ENCODE data around the gene SPAG9. TPM values are rescaled to one million over a fixed set of nuclear protein-coding genes. Genes with fewer than 3 reads are reported as not detected.

Gene SPAG9
- total RNA-seq, 4 donors from 2014 or later, result 85.2 to 110 (median 94.3) TPM

GRCh38 chr17:51149163-51149562 is 28.5 kb upstream of the SPAG9 start:
- H3K27me3 ChIP-seq, result no peaks in the 10 kb centered on the region
- H3K4me3 ChIP-seq, result no peak overlapping the region
- H3K27ac ChIP-seq, result no peak overlapping the region
- TF ChIP-seq POLR2A (IDR thresholded peaks at IDR 0.05), result no peak
- no peak for TF ChIP-seq POLR2AphosphoS5 (IDR thresholded peaks at IDR 0.05)
- TF ChIP-seq, protein P1, sequence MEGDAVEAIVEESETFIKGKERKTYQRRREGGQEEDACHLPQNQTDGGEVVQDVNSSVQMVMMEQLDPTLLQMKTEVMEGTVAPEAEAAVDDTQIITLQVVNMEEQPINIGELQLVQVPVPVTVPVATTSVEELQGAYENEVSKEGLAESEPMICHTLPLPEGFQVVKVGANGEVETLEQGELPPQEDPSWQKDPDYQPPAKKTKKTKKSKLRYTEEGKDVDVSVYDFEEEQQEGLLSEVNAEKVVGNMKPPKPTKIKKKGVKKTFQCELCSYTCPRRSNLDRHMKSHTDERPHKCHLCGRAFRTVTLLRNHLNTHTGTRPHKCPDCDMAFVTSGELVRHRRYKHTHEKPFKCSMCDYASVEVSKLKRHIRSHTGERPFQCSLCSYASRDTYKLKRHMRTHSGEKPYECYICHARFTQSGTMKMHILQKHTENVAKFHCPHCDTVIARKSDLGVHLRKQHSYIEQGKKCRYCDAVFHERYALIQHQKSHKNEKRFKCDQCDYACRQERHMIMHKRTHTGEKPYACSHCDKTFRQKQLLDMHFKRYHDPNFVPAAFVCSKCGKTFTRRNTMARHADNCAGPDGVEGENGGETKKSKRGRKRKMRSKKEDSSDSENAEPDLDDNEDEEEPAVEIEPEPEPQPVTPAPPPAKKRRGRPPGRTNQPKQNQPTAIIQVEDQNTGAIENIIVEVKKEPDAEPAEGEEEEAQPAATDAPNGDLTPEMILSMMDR (IDR thresholded peaks at IDR 0.05), result no peak
- no peak for TF ChIP-seq EP300 (IDR thresholded peaks at IDR 0.05)
- H3K9me3 ChIP-seq, result no peaks in the 10 kb centered on the region
- H3K36me3 ChIP-seq, result no peaks in the 10 kb centered on the region
- ATAC-seq, result no peak
- peaks cover 0 to 14% (median 6%) of the 10 kb centered on the region in 3 donors for H3K4me1 ChIP-seq
- WGBS, 2 donors (ENCODE audit: low coverage in 1 of 2), result 62 to 100% methylated on average over 1 to 2 of the region's 2 CpGs

GRCh38 chr17:51147650-51148049 is 27.0 kb upstream of the SPAG9 start:
- Histone ChIP-seq H3K4me1 (peaks cover 0 to 4% (median 4%) of the 10 kb centered on the region in 3 donors), H3K27me3 (no peaks in the 10 kb centered on the region), H3K27ac (no peak overlapping the region), H3K9me3 (no peaks in the 10 kb centered on the region), H3K36me3 (no peaks in the 10 kb centered on the region), H3K4me3 (no peak overlapping the region)
- WGBS, 2 donors (ENCODE audit: low coverage in 1 of 2), result 67 to 79% methylated on average over 4 of the region's 4 CpGs
- no peak for ATAC-seq
- TF ChIP-seq POLR2AphosphoS5 (IDR thresholded peaks at IDR 0.05) (no peak), POLR2A (IDR thresholded peaks at IDR 0.05) (no peak), EP300 (IDR thresholded peaks at IDR 0.05) (no peak)
- TF ChIP-seq, protein P1 (IDR thresholded peaks at IDR 0.05), result no peak

DNA sequence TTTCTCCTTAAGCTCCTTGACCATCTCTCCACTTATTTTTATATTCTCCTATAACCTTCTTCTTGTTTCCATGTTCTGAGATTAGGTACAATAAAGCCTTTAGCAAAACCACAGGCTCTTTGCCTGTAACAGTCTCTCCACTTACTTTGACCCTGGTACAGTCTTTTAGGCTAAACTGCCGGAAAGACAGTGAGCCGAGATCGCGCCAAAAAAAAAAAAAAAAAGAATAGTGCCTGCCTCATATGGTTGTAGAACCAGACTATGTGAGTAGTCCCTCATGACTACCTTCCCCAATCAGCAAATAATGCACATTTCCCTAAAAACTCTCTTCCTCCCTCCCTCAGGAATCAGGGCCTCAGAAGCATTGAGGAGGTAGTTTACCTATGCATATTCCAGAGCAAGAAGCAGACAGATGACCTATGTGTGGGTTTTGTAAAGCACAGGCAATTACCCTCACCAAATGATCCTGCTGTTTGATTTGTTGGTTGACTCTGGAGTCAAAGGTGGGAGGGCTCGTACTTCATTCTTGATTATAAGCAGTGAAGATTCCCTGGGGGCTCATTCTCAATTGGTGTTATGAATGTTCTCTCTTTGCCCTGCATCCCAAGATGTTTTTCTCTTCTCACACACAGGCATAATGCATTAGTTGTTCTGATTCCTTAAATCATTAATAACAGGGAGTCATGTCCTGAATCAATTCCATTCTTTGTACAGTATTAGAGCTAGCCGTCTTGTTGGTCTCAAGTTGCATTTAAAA is 23.8 kb upstream of the SPAG9 start:
- ATAC-seq, result no peak
- 60 to 72% methylated on average over 2 to 4 of the region's 6 CpGs for WGBS, 2 donors (ENCODE audit: low coverage in 1 of 2)
- H3K4me3 ChIP-seq, result no peak overlapping the region
- no peak for TF ChIP-seq EP300 (IDR thresholded peaks at IDR 0.05)
- TF ChIP-seq, protein P1 (IDR thresholded peaks at IDR 0.05), result no peak
- no peak for TF ChIP-seq POLR2AphosphoS5 (IDR thresholded peaks at IDR 0.05)
- no peak for TF ChIP-seq POLR2A (IDR thresholded peaks at IDR 0.05)
- H3K36me3 ChIP-seq, result no peaks in the 10 kb centered on the region
- H3K9me3 ChIP-seq, result no peaks in the 10 kb centered on the region
- no peaks in the 10 kb centered on the region for H3K4me1 ChIP-seq
- H3K27ac ChIP-seq, result no peak overlapping the region
- no peaks in the 10 kb centered on the region for H3K27me3 ChIP-seq

DNA sequence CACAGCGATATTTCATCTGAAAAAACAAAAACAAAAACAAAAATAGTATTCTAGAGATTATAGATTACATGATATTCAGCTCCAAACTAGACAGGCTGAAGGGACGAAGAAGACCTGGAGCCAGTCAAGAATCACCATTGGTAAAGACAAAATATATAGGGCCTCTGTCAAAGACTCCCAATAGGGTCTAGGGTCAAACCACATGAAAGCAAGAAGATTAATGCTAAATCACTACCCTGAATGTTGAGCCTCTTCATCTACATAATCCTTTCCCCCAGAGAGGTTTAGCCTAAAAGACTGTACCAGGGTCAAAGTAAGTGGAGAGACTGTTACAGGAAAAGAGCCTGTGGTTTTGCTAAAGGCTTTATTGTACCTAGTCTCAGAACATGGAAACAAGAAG is 21.9 kb upstream of the SPAG9 start:
- Histone ChIP-seq H3K4me1 (no peaks in the 10 kb centered on the region), H3K27me3 (no peaks in the 10 kb centered on the region), H3K4me3 (no peak overlapping the region), H3K9me3 (no peaks in the 10 kb centered on the region), H3K36me3 (no peaks in the 10 kb centered on the region), H3K27ac (no peak overlapping the region)
- TF ChIP-seq POLR2A (IDR thresholded peaks at IDR 0.05) (no peak), EP300 (IDR thresholded peaks at IDR 0.05) (no peak), POLR2AphosphoS5 (IDR thresholded peaks at IDR 0.05) (no peak)
- TF ChIP-seq, protein P1 (IDR thresholded peaks at IDR 0.05), result no peak
- no peak for ATAC-seq
- 96% methylated on average over 2 of the region's 2 CpGs; no CpG with 5 or more reads in 1 of the 2 donors for WGBS, 2 donors (ENCODE audit: low coverage in 1 of 2)

GRCh38 chr17:51135956-51136355 is 15.3 kb upstream of the SPAG9 start:
- no peak overlapping the region for H3K4me3 ChIP-seq
- ATAC-seq, result no peak
- 92 to 100% methylated on average over 2 of the region's 3 CpGs for WGBS, 2 donors (ENCODE audit: low coverage in 1 of 2)
- TF ChIP-seq EP300 (IDR thresholded peaks at IDR 0.05) (no peak), POLR2AphosphoS5 (IDR thresholded peaks at IDR 0.05) (no peak), POLR2A (IDR thresholded peaks at IDR 0.05) (no peak)
- TF ChIP-seq, protein P1 (IDR thresholded peaks at IDR 0.05), result no peak
- H3K9me3 ChIP-seq, result no peaks in the 10 kb centered on the region
- peaks cover 0 to 15% (median 3%) of the 10 kb centered on the region in 3 donors for H3K4me1 ChIP-seq
- H3K27ac ChIP-seq, result no peak overlapping the region
- no peaks in the 10 kb centered on the region for H3K36me3 ChIP-seq
- H3K27me3 ChIP-seq, result no peaks in the 10 kb centered on the region
